T-helper 2 cell treated with Interferon-gamma antibody and Interleukin-4, amounts not matched to agents 5 μg/mL and 100 μg/mL, for 36 hours (primary cell): ENCODE results near the gene OR4B1.
"Not testable (repeated sequence)": the region's sequence is repeated elsewhere in the genome, so short reads cannot be mapped to it uniquely, and the experiment has no call there.

Experiments
- DNase-seq: peaks from one replicate; pipeline ENCODE4 v3.0.0; 2021; ENCODE audit warnings: low spot score
- H3K27ac Mint-ChIP-seq: one replicate; pipeline ENCODE4 v1.8.0; 2021; ENCODE audit warnings: mild to moderate bottlenecking, mixed read lengths
- H3K27me3 Mint-ChIP-seq: one replicate; pipeline ENCODE4 v1.8.0; 2021; ENCODE audit warnings: low read depth, mixed read lengths
- H3K36me3 Mint-ChIP-seq: one replicate; pipeline ENCODE4 v1.8.0; 2021; ENCODE audit warnings: low read depth, mixed read lengths
- H3K4me1 Mint-ChIP-seq: one replicate; pipeline ENCODE4 v1.8.0; 2021; ENCODE audit warnings: low read depth, mixed read lengths
- H3K4me3 Mint-ChIP-seq: one replicate; pipeline ENCODE4 v1.8.0; 2022; ENCODE audit warnings: mild to moderate bottlenecking, moderate library complexity, mixed read lengths
- H3K9me3 Mint-ChIP-seq: one replicate; pipeline ENCODE4 v1.8.0; 2021; ENCODE audit warnings: mixed read lengths

OR4B1 gene

DNA sequence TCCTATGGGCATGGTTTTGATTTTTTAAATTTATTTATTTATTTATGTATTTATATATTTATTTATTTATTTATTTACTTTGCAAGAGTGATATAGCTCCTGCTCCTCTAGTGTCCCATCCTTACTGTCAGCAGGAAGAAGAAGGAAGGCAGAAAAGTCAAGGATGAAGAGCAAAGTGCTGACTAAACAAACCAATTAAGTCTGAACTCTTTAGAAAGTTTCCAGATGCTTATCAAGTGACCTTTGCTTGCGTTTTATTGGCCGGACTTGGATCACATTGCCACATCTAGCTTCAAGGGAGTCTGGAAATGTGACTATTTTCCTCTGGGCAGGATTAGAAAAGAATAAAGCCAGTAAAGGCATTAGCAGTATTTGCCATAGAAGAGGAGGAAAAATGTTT, 8.7 kb upstream of the OR4B1 start:
- Mint-ChIP-seq H3K4me3 (no peak overlapping the region), H3K36me3 (no peaks in the 10 kb centered on the region), H3K4me1 (no peaks in the 10 kb centered on the region)

DNA sequence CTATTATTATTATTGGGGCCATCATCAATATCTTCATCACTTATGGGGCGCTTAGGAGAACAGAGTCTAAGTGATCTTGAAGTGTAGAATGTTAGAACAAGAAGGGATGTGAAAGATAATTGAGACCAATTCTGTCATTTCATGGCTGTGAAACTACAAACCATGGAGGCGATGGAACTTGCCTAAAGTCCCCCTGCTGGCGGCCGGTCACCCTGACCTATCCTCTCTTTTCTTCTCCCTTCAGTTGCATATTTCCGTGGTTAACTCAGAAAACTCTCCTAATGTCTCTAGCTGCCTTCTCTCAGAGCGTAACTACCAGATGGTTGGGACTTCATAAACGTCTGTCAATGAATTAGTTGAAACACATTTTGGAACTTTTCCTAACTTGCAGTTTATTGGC, 6.6 kb upstream of the OR4B1 start:
- Mint-ChIP-seq H3K4me3 (no peak overlapping the region), H3K27ac (no peak overlapping the region), H3K9me3 (no peaks in the 10 kb centered on the region), H3K27me3 (peaks cover 5% of the 10 kb centered on the region), H3K36me3 (no peaks in the 10 kb centered on the region), H3K4me1 (peaks cover under 1% of the 10 kb centered on the region)
- no peak for DNase-seq

More for the DNA sequence above, 8.7 kb upstream of the OR4B1 start:
- no peak overlapping the region for H3K27ac Mint-ChIP-seq
- no peaks in the 10 kb centered on the region for H3K9me3 Mint-ChIP-seq
- H3K27me3 Mint-ChIP-seq = peaks cover 10% of the 10 kb centered on the region
- DNase-seq = no peak

DNA sequence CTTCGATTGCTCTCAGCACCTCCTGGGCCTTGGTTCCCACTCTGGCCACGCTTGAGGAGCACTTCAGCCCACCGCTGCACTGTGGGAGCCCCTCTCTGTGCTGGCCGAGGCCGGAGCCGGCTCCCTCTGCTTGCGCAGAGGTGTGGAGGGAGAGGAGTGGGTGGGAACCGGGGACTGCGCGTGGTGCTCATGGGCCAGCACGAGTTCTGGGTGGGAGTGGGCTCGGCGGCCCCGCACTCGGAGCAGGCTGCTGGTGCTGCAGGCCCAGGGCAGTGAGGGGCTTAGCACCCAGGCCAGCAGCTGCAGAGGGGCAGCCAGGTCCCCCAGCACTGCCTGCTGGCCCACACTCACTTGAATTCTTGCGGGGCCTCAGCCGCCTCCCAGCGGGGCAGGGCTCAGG, 12.2 kb downstream of the OR4B1 start:
- no peak for DNase-seq
- H3K4me3 Mint-ChIP-seq = no peak overlapping the region
- no peaks in the 10 kb centered on the region for H3K4me1 Mint-ChIP-seq
- no peaks in the 10 kb centered on the region for H3K9me3 Mint-ChIP-seq
- no peaks in the 10 kb centered on the region for H3K27me3 Mint-ChIP-seq
- H3K27ac Mint-ChIP-seq = no peak overlapping the region
- no peaks in the 10 kb centered on the region for H3K36me3 Mint-ChIP-seq

DNA sequence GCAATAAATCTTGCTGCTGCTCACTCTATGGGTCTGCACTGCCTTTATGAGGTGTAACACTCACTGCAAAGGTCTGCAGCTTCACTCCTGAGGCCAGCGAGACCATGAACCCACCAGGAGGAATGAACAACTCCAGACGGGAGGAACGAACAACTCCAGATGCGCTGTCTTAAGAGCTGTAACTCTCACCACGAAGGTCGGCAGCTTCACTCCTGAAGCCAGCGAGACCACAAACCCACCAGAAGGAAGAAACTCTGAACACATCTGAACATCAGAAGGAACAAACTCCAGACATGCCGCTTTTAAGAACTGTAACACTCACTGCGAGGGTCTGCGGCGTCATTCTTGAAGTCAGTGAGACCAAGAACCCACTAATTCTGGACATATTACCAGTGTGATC, 13.4 kb downstream of the OR4B1 start:
- not testable (repeated sequence) for H3K27ac Mint-ChIP-seq, H3K27me3 Mint-ChIP-seq, H3K9me3 Mint-ChIP-seq, DNase-seq, H3K36me3 Mint-ChIP-seq, H3K4me1 Mint-ChIP-seq, H3K4me3 Mint-ChIP-seq

DNA sequence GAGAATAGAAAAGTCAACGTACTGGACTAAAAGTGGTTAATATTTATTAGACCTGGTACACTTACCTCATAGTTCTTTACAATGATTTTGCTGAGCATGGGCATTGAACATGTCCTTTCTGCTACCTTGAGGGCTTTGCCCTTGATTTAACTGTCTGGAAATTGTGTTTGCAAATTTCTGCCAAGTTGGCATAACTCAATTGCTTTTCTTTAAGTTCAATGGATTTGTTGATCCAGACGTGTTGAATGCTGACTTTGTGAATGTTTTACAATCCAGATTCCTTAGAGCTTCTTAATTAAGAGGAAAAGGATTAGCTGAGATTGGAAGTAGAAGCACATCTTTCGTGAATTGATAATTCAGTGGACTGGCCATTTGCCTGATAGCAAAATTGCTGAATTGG, 21.1 kb downstream of the OR4B1 start:
- DNase-seq = no peak
- Mint-ChIP-seq H3K27ac (no peak overlapping the region), H3K9me3 (no peaks in the 10 kb centered on the region), H3K27me3 (no peaks in the 10 kb centered on the region), H3K4me1 (no peaks in the 10 kb centered on the region), H3K36me3 (no peaks in the 10 kb centered on the region), H3K4me3 (no peak overlapping the region)

DNA sequence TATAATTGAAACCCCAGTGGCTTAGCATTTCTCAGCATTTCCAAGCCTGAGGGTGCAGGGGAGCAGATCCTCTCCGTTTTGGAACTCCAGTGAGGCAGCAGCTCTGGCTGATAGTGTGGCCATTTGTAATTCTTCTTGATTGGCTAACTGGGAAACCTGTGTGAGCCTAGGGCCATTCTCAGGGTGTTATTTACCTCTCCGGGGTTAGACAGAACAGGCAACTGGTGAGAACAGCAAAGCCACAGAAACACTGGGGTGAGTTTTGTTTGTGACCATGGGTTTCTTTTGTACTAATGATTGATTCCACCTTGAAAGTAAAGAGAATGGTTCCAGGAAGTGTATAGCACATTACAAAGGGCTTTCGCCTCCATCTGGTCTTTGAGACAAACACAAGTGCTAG, 25.9 kb downstream of the OR4B1 start:
- H3K4me3 Mint-ChIP-seq = no peak overlapping the region
- H3K27me3 Mint-ChIP-seq = no peaks in the 10 kb centered on the region
- DNase-seq = no peak
- H3K4me1 Mint-ChIP-seq = no peaks in the 10 kb centered on the region
- no peaks in the 10 kb centered on the region for H3K9me3 Mint-ChIP-seq
- no peak overlapping the region for H3K27ac Mint-ChIP-seq
- no peaks in the 10 kb centered on the region for H3K36me3 Mint-ChIP-seq

DNA sequence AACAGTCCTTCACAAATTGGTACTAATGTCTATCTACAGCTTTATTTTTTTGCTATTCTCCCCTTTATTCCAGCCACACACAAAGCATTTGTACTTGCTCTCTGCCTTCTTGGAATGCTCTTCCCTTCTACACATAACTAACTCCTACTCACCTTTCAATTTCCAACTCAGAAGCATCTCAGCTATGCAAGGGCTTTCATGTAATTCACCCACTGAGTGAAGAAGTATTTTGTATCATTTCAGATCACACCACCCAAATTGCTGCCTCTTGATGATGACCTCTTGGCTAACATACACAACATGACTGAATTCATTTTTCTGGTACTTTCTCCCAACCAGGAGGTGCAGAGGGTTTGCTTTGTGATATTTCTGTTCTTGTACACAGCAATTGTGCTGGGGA, 28.2 kb downstream of the OR4B1 start, which contains the start of gene OR4X2:
Gene OR4X2, plus strand, starts transcription at position 301 of the 400 bp plus-strand sequence. Its CDS starts 0 bp downstream, at position 301.
- no peak within 1 kb of the TSS for H3K27ac Mint-ChIP-seq
- DNase-seq = no peak
- peaks cover 7% of the 10 kb centered on the region for H3K9me3 Mint-ChIP-seq
- no peaks in the 10 kb centered on the region for H3K4me1 Mint-ChIP-seq
- no peaks in the 10 kb centered on the region for H3K27me3 Mint-ChIP-seq
- no peaks in the 10 kb centered on the region for H3K36me3 Mint-ChIP-seq
- no peak within 1 kb of the TSS for H3K4me3 Mint-ChIP-seq

DNA sequence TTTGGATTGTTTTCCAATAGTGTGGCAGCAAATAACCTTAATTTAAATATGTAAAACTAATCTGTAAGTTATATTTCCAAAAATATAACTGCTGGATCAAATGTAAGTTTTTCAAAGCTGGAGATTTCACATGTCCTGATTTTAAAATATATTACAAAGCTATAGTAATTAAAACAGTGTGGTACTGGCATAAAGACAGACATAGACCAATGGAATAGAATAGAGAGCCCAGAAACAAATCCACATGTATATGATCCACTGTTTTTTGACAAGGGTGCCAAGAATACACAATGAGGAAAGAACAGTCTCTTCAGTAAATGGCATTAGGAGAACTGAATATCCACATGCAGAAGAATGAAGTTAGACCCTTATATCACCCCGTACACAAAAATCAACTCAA, 32.3 kb downstream of the OR4B1 start:
- H3K4me3 Mint-ChIP-seq = no peak overlapping the region
- H3K27me3 Mint-ChIP-seq = peaks cover 6% of the 10 kb centered on the region
- H3K36me3 Mint-ChIP-seq = no peaks in the 10 kb centered on the region

DNA sequence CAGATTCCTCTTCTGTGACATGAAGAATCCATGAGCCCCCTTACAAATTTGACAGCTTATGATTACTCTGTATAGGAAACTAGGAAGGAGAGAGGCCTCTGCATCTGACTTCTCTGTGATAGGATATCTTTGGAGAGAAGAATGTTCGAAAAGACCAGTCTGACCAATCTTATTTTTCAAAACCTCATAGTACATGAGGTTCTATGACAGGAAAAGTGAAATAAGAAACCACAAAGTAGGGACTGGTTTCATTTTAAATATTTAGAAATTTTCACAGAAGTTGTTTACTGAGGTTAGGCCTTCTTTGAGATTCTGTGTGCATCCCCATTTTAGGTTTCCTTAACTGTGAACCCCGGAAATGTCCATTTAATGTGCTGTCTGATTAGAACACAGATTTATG, 45.0 kb downstream of the OR4B1 start:
- Mint-ChIP-seq H3K27me3 (peaks cover 2% of the 10 kb centered on the region), H3K4me1 (peaks cover 2% of the 10 kb centered on the region), H3K36me3 (no peaks in the 10 kb centered on the region), H3K9me3 (peaks cover 3% of the 10 kb centered on the region), H3K4me3 (no peak overlapping the region), H3K27ac (no peak overlapping the region)
- DNase-seq = no peak

More for the DNA sequence above, 32.3 kb downstream of the OR4B1 start:
- Mint-ChIP-seq H3K27ac (no peak overlapping the region), H3K4me1 (no peaks in the 10 kb centered on the region), H3K9me3 (peaks cover 7% of the 10 kb centered on the region)
- DNase-seq = no peak

DNA sequence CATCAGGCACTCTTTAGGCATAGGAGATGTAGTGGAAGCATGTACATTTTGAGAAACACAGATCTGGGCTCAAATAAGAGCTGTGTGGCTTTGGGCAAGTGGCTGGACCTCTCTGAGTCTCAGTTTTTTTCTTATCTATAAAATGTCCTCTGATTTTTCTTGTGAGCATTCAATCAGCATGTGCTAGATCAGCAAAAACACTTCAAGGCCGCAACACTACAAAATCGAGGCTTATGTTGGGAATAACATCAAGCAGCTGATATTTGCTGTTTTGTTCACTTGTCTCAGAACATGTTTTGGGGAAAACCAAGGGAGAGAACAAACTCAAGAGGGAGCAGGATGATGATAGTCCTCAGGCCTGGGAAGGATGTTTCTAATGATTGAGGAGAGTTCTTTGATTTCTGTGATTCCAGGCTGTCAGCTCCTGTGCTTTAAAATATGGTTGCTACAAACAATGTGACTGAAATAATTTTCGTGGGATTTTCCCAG, 46.9 kb downstream of the OR4B1 start, which contains the start of gene OR4X1:
Gene OR4X1, plus strand, starts transcription at position 439 of the 489 bp plus-strand sequence. Its CDS starts 0 bp downstream, at position 439.
- no peak within 1 kb of the TSS for H3K27ac Mint-ChIP-seq
- no peak within 1 kb of the TSS for H3K4me3 Mint-ChIP-seq
- H3K9me3 Mint-ChIP-seq = no peaks in the 10 kb centered on the region
- no peaks in the 10 kb centered on the region for H3K27me3 Mint-ChIP-seq
- no peak for DNase-seq
- no peaks in the 10 kb centered on the region for H3K36me3 Mint-ChIP-seq
- peaks cover 2% of the 10 kb centered on the region for H3K4me1 Mint-ChIP-seq
